Occipital lobe (tissue), 2 donors: ENCODE data around the gene BMERB1. TPM values are rescaled to one million over a fixed set of nuclear protein-coding genes. Genes with fewer than 3 reads are reported as not detected.
"Not testable (repeated sequence)": the region's sequence is repeated elsewhere in the genome, so short reads cannot be mapped to it uniquely, and the experiment has no call there.

Experiments used
- DNase-seq: peaks from one replicate; lab custom pipeline; 2025; lab: John Stamatoyannopoulos, UW
- total RNA-seq: library from RNA; depleted of rRNA; stranded (reverse); fragments of >200 nt; gene quantifications from one replicate; pipeline ENCODE4 v1.2.3, GENCODE V29; 2014

Gene BMERB1
- total RNA-seq, 1 donor from 2014 or later: 81.6 TPM

DNA sequence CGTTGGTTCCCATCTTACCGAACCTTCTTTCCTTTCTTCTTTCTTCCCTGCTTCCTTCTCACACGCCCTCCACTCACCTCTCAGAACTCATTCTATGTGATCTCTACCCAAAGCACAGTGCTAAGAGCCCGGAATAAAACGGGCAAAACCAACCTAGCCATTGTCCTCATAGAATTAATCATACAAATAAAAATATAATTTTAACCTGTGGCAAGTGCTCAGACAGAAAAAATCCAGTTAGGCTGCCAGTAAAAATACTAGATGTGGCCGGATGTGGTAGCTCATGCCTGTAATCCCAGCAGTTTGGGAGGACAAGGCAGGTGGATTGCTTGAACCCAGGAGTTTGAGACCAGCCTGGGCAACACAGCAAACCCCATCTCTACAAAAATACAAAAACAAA is 27.0 kb downstream of the BMERB1 start:
- DNase-seq: no peak

- DNase-seq: no peak
These were observed 30.2 kb downstream of the BMERB1 start for GRCh38 chr16:15464401-15465186.

- DNase-seq: no peak
These were observed 31.7 kb downstream of the BMERB1 start for GRCh38 chr16:15466131-15466530.

GRCh38 chr16:15466886-15467781 is 32.7 kb downstream of the BMERB1 start:
- no peak for DNase-seq

GRCh38 chr16:15476971-15477370 is 42.6 kb downstream of the BMERB1 start:
- not testable (repeated sequence) for DNase-seq

- DNase-seq: no peak
These were observed 43.4 kb downstream of the BMERB1 start for GRCh38 chr16:15477802-15478201.

DNA sequence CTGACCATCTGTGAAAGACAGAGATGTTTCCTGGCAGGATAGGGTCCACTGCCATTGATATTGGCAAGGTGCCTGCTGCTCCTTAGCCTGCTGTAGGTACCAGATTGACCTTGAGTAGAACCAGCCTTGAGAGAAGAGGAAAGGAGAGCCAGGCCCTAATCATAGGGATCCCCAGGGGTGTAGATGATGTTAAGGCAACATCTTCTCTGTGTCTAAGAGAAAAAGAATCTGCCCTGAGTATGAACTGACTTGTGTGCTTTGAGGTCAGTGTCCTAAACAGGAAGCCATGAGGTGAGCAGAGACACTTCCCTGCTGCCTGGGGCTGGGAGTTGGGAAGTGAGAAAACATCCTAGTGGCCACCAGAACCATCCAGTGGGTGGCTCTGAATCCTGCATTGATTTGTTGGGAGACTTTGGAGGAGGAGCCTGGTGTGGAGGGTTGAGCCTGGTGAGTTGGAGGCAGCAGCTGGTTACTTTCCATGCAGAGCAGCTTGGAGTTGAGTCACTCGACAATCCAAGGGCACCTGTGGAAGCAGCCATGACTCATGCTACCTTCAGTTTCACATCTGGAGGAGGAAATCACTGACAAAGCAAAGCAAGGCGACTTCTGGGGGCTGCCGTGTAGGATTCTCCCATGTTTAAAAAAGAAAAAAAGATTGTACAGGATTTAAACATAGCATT is 47.8 kb downstream of the BMERB1 start:
- peak; percentile 46 for DNase-seq

- DNase-seq: no peak
These were observed 48.4 kb downstream of the BMERB1 start for GRCh38 chr16:15482748-15483298.

GRCh38 chr16:15483857-15484256 is 49.5 kb downstream of the BMERB1 start:
- no peak for DNase-seq

- DNase-seq: no peak
These were observed 50.3 kb downstream of the BMERB1 start for GRCh38 chr16:15484662-15485061.

DNA sequence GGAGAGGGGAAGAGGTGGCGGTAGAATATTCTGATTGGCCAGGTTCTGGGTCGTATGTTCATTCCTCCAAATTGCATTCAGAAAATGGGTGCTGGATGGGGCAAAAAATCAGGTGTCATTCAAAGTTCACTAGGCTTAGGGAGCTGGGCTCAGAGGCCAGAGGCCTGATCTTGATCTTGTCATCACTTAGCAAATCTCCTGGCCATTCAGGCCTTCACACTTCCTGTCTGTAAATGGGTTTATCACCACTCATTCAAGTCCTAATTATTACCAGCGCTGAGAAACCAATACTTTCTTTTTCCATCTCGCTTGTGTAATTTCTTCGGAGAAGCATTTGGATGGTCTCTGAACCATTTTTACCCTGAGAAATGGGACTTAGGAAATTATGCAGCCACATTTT is 50.8 kb downstream of the BMERB1 start:
- no peak for DNase-seq

DNA sequence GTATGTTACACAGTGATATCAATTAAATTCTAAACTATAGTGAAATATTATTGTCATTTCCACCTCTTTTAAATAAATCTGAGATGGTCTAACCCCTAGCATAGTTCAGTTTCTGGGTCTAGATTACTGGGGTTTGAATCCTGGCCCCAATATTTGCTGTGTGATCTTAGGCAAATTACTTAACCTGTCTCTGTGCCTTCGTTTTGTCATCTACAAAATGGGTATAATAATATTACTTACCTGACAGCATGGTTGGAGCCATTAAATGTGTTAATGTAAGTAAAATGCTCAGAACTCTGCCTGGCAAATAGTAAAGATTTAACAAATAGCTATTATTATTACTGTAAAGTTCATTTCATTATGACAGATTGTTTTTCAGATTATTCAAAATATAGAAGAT is 52.3 kb downstream of the BMERB1 start:
- DNase-seq: no peak

GRCh38 chr16:15487336-15488284 is 53.2 kb downstream of the BMERB1 start:
- no peak for DNase-seq

GRCh38 chr16:15489016-15489415 is 54.6 kb downstream of the BMERB1 start:
- no peak for DNase-seq

DNA sequence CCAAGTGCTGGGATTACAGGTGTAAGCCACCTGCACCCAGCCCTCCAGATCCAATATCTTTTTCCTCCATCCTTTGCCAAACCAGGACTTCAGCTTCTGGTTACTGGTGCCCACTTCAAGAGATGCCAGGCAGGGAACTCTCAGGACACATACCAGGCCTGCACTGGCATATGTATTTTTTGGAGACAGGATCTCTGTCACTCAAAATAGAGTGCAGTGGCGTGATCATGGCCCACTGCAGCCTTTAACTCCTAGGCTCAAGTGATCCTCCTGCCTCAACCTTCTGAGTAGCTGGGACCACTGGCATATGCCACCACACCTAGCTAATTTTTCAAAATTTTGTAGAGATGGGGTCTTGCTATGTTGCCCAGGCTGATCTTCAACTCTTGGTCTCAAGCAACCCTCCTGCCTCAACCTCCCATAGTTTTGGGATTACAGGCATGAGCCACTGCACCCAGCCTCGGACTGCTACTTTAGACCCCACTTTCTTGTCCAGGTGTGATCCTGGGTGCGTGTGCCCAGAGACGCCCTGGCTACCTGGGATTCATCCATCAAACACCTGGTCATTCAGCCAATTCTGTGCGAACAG is 55.8 kb downstream of the BMERB1 start:
- DNase-seq: no peak

- DNase-seq: no peak
These were observed 57.0 kb downstream of the BMERB1 start for GRCh38 chr16:15491411-15491810.

- no peak for DNase-seq
These were observed 57.8 kb downstream of the BMERB1 start for GRCh38 chr16:15492091-15492740.

DNA sequence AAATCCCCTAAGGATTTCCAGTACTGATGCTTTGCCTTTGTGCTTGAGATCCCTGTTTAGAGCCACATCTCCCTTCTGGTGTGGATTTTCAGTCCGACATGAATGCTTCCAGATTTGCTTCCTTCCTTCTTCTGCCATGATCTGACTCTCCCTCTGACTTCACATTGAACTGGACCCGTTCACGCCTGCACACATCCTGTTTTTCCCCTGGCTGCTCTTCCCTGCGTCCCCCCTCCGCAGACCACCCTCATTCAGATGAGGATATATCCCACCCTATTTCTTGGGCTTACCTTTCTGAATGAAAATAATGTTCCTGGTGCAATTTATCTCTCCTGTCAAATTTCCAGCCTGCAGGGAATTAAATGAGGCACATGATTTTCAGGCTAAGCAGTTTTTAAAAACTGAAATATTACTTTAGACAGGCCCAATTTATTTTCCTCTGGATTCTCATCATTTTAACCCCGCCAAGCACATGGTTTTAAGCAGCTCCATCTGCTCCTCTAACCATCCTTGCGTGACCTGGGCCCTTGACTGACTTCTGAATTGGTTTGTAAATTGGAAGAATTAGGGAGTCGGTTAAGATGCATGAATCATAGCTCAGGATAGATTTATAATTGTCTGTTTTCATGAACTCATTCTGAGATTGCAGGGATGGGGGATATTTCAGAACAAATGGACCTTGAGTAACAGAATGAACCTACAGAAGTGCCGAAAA is 59.2 kb downstream of the BMERB1 start:
- no peak for DNase-seq

- no peak for DNase-seq
These were observed 59.8 kb downstream of the BMERB1 start for GRCh38 chr16:15494236-15494635.
